ENCODE measurements around the gene ZMYM3. TPM values are rescaled to one million over a fixed set of nuclear protein-coding genes. Genes with fewer than 3 reads are reported as not detected.
A peak's percentile ranks its signal among the peaks of the same experiment; 100 is the strongest.
"Not testable (repeated sequence)": the region's sequence is repeated elsewhere in the genome, so short reads cannot be mapped to it uniquely, and the experiment has no call there.

The ZMYM3 gene
- total RNA-seq, result 14.2 TPM
- long read RNA-seq, partial matches to known transcripts, result 4 of 11 reads
- long read RNA-seq, other reads (novel, unspliced or antisense), result 7 of 11 reads

DNA sequence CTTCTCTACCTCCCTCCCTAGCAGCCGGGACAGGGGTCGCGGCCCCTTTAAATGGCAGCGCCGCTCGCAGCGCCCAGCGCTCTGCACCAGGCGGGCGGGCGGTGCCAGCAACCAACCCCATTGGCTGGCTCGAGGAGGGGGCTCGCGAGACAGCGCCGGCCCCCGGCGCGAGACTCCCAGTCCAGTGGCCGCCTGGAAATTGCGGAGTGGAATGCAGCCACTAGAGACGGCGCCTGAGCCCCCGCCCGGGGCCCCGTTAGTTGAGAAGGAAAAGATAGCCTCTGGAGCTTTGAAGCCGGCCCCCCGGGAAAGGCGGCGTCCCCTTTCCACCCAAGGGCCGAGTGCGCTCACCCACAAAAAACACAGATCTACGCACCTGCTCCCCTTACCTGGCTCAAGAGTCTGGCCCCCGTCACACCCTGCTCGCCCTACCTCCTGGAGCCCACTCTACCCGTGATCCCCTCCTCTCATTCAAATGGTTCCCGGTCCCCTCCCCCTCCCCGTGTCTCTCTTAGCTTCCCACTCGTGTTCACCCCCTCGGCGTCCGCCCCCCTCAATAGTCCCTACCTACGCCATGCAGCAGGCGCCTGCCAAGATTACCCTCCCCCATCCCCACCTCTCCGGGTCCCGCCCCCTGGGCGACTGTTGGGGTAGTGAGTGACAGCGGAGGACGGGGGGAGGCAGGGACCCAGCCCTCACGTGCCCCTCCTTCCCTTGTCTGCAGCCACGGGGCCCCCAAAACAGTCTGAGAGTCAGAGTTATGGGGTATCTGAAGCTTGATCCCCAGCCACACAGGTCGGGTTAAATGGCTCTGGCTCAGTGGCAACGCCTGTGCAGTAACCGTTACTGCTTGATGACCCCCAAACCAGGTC lies at the start of gene ZMYM3:
TSS of gene ZMYM3 (minus strand) at position 49 of the 872 bp plus-strand sequence. CDS start 885 bp downstream, outside the sequence.
- ATAC-seq (peak; percentile 97), DNase-seq (ENCODE audit: missing footprints) (peak; percentile 92)
- intact Hi-C loops (cut with DNase I), result loop anchor here (1.0 to 5.0 kb wide), 3 partner anchors 29 to 112 kb away; partner anchors contain the start of genes NONO and TAF1

DNA sequence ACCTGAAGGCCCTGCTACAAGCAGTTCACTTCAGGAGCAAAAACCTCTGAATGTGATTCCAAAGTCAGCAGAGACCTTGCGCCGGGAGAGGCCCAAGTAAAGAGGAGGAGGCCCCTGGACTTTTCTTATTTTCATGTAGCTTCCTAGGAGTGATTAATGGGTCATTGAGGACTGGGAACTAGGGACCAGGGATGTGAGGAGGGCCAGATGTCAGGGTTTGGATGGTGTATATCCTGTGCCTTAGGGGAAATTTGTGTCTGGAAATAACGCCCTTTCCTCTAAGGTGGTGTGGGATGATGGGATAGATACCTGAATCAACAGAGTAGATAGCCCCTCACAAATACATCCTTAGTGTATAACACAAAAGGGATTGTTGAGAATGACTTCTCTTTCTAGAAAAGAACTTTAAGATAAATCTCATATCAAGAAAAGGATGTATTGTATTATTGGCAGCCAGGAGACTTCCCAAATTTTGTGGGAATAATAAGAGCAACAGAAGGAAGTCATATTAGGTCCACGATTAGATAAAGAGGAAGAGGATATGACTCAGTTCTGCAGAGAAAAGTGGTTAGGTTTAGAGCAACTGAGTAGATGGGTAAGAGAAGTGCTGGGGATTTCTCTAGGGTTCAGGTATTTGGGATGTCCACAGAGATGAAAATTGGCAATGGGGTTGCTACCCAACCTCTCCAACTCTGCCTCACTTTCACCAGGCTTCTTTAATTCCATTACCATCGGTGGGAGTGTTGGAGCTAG lies 48.7 kb upstream of the ZMYM3 start:
- intact Hi-C loops (cut with DNase I), result no loop called here
- ATAC-seq, result no peak

DNA sequence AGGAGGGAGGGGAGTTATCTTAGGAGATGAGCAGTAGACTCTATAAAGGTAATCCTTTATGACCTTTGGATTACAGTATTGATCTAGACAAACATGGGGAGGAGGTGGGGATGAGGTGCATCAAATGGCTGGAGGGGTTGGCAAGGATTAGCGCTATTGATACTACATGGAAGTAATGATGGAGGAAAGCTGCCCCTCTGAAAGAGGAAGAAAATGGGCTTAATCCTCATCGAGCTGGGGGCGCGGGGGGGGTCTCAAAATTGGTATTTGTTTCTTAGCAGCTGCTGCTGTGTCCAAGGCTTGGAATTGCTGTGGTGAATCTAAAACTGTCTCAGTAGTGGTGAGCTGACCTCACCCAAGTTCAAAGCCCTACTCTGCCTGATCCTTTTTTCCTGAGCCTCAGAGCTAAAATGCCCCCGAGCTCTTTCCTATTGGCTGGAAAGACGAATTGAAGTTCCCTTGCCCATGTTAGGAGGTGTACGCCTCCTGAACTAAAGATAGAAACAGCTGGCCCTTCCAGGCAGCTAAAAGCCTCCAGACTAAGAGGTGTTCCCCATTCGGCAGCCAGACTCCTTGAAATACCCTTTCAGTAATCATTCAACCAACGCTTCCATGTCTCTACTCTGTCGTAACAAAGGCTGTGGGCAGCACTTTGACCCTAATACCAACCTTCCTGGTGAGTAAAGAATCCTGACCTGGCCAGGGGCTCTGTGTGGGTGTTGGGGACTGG lies 47.4 kb upstream of the ZMYM3 start, which contains the start of gene ITGB1BP2:
TSS of gene ITGB1BP2 (plus strand) at position 556 of the 730 bp plus-strand sequence. CDS start at position 613, 57 bp downstream.
- ATAC-seq (peak; percentile 88), DNase-seq (ENCODE audit: missing footprints) (no peak)
- intact Hi-C loops (cut with DNase I), result no loop called here

More for the DNA sequence above, 48.7 kb upstream of the ZMYM3 start:
- DNase-seq (ENCODE audit: missing footprints), result no peak

- DNase-seq (ENCODE audit: missing footprints); intact Hi-C loops (cut with DNase I); ATAC-seq: not testable (repeated sequence)
These were observed 46.6 kb upstream of the ZMYM3 start for GRCh38 chrX:71300495-71300894.

- intact Hi-C loops (cut with DNase I); DNase-seq (ENCODE audit: missing footprints); ATAC-seq: not testable (repeated sequence)
These were observed 46.1 kb upstream of the ZMYM3 start for GRCh38 chrX:71300064-71300463.

DNA sequence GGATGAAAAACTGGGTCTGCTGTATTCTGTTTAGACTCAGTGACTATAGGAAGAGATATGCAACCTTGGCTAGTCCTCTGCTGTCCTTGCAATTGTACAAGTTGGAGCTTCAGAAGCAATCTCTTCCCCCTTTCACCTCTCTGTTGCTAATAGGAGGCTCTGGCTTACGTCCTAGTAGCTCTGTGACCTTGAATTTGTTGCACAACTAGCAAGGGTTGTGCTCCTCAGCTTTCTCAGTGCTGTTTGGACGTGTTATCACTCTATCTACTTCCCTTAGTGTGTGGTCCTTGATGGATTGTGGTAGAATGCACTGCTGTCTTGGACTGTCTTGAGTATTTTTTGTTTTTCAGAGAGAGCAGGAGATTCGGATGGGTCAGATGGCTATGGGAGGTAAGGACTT lies 44.2 kb upstream of the ZMYM3 start:
- DNase-seq (ENCODE audit: missing footprints) (no peak), ATAC-seq (peak; percentile 29)
- intact Hi-C loops (cut with DNase I), result no loop called here

DNA sequence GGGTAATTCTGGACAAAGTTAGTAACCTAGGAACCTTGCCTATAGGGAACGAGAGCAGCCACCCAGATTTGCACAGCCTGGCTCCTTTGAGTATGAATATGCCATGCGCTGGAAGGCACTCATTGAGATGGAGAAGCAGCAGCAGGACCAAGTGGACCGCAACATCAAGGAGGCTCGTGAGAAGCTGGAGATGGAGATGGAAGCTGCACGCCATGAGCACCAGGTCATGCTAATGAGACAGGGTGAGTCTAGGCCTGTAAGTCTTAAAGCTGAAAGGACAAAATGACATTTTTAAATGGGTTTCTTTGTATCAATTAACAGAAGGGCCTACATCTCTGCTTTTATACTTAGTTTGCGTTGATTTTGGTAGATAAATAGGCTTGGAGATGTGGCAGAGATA lies 42.9 kb upstream of the ZMYM3 start:
- ATAC-seq (no peak), DNase-seq (ENCODE audit: missing footprints) (no peak)
- intact Hi-C loops (cut with DNase I), result no loop called here

DNA sequence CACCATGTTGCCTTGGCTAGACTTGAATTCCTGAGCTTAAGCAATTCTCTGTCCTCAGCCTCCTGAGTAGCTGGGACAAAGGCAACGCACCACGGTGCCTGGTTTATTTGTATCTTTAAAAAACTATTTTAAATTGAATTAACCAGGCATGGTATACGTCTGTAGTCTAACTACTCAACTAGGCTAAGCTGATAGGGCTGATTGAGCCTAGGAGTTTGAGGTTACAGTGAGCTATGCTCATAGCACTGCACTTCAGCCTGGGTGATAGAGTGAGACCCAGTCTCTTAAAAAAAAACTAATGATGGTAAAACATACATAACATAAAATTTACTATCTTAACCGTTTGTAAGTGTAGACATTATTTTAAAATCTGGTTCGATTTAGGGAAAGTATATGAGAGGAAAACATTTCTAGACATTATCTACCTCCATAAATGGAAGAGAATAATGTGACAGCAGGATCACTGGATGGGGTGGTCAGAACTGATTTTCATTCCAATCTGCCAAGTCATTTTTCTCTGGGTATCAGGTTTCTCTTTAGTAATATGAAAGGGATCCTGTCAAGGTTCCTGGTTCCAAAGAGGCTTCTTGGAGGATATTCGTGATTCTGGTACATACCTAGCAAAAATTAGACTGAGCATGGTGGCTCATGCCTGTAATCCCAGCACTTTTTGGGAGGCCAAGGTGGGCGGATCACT lies 38.9 kb upstream of the ZMYM3 start:
- intact Hi-C loops (cut with DNase I), result no loop called here
- DNase-seq (ENCODE audit: missing footprints) (no peak), ATAC-seq (no peak)

DNA sequence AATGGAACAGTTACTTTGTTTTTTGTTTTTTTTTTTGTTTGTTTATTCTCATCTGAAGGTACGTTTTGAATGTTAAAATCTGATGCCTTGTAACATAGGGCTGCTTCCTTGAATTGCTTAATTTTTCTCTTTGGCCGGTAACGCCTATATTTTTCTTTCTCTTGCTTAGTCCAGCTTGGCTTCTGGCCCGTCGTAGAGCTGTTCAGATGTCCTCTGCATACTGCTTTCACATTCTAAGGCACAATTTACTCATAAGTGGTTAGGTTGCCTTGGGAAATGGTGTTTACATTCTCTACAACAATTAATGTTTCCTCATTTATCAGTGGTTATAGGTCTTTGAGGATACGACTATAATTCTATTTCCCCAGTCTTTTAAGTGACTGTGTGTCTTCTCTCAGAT lies 37.4 kb upstream of the ZMYM3 start:
- ATAC-seq (no peak), DNase-seq (ENCODE audit: missing footprints) (no peak)
- intact Hi-C loops (cut with DNase I), result no loop called here

- DNase-seq (ENCODE audit: missing footprints) (no peak), ATAC-seq (no peak)
- intact Hi-C loops (cut with DNase I), result loop anchor here (10.0 kb wide), 1 partner anchor 79 kb away; the partner anchor contains the start of gene TAF1
These were observed 32.0 kb upstream of the ZMYM3 start for GRCh38 chrX:71285929-71286328.

DNA sequence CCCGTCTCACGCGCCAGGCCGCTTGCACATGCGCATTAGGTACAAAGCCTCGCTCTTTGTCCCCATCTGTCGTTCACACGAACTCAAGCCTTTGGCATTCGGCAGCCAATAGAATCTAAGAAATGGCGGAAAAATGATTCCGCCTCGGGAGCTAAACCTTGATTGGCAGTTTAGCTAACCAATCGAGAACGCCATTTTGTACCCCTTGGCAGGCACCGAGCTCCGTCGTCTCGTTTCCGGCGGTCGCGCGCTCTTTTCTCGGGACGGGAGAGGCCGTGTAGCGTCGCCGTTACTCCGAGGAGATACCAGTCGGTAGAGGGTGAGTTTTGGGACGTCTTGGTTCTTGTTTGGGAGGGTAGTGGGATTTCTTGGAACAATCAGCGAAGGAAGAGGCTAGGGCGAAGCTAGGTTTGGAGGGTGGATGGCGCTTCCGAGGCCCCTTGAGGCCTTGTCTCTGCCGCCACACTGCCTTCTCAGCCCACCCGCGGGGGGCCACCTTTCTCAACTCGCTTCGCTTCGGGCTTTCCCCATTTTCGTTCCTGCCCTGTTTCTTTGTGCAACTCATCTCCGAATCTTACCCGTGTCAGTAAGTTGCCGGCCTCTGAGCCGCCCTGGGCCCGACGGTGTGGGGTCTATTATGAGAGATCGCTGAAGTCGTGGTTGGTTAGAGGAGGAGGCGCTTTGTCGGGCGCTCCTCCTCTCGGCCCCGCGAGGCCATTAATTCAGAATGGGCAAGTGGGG lies 29.6 kb upstream of the ZMYM3 start, which contains the start of gene NONO:
TSS of gene NONO (plus strand) at position 233 of the 741 bp plus-strand sequence. CDS start 7,003 bp downstream, outside the sequence.
- DNase-seq (ENCODE audit: missing footprints), result peak; percentile 87
- intact Hi-C loops (cut with DNase I), result loop anchor here (1.0 to 10.0 kb wide), 3 partner anchors 29 to 101 kb away; partner anchors contain the start of genes TAF1 and ZMYM3
- peak; percentile 95 for ATAC-seq

DNA sequence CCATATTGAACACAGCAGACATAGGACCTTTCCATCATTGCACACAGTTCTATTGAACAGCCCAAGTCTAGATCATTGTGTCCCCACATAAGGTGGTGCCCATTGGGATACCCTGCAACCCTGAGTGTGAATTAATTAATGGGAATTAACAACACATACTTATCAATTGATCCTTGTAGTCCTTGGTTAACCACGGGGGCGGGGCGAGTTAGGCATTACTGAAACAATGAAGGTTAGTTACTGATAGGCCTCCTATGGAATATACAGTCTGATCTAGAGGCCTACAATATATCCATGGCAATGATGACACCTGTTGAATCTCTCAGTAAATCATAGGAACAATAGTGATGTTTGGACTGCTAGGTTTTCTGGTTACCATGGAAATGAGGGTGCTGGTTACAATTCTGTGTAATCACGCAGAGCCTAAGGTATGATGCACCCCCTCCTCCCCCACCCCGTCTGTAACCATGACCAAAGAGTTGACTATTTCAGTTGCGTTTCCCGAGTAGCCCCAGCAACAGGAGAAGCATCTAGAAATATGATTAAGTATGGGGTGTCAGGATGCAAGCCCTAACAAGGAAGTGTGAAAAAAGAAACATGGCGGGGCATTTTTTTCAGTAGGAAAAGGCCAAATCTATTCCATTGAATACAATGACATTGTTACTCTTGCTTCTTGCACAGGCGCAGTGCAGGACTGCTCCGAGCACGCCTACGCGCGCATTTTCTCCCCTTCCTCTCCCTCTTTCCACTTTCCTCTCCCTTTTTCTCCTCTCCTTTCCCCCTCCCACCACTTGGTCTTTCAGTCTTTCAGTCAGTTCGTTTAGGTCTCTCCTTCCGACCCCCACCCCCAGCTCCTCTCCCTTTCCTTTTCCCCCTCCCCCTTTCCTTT lies 28.8 kb upstream of the ZMYM3 start:
- peak; percentile 81 for ATAC-seq
- DNase-seq (ENCODE audit: missing footprints), result no peak
- intact Hi-C loops (cut with DNase I), result loop anchor here (1.0 to 10.0 kb wide), 3 partner anchors 28 to 100 kb away; partner anchors contain the start of genes TAF1 and ZMYM3

- DNase-seq (ENCODE audit: missing footprints); ATAC-seq: not testable (repeated sequence)
- intact Hi-C loops (cut with DNase I), result loop anchor here (10.0 kb wide), 1 partner anchor 84 kb away; the partner anchor contains the start of gene TAF1
These were observed 27.4 kb upstream of the ZMYM3 start for GRCh38 chrX:71281300-71281699.

GRCh38 chrX:71272313-71272712 lies 18.4 kb upstream of the ZMYM3 start:
- ATAC-seq; intact Hi-C loops (cut with DNase I); DNase-seq (ENCODE audit: missing footprints): not testable (repeated sequence)

GRCh38 chrX:71269801-71270395 lies 16.0 kb upstream of the ZMYM3 start:
- no peak for DNase-seq (ENCODE audit: missing footprints)
- no peak for ATAC-seq
- intact Hi-C loops (cut with DNase I), result no loop called here

GRCh38 chrX:71268624-71269023 lies 14.7 kb upstream of the ZMYM3 start:
- DNase-seq (ENCODE audit: missing footprints); ATAC-seq; intact Hi-C loops (cut with DNase I): not testable (repeated sequence)

All from Right ventricle myocardium inferior (tissue), 1 donor.